Renal pelvis (tissue), 4 donors: ENCODE measurements around the gene STAB2. TPM values are rescaled to one million over a fixed set of nuclear protein-coding genes. Genes with fewer than 3 reads are reported as not detected.

Source experiments
- DNase-seq: peaks from one replicate; pipeline ENCODE4 v3.0.0-alpha.2; 2013
- polyA plus RNA-seq, 3 donors: library from polyadenylated mRNA; unstranded; fragments of 120-200 nt; gene quantifications; one replicate each; pipeline ENCODE4 v1.2.1, GENCODE V29; 2013; ENCODE audit not compliant: insufficient read length in 3 of 3

STAB2 gene
- polyA plus RNA-seq, 3 donors = 0.84 to 3.8 (median 1.9) TPM

DNA sequence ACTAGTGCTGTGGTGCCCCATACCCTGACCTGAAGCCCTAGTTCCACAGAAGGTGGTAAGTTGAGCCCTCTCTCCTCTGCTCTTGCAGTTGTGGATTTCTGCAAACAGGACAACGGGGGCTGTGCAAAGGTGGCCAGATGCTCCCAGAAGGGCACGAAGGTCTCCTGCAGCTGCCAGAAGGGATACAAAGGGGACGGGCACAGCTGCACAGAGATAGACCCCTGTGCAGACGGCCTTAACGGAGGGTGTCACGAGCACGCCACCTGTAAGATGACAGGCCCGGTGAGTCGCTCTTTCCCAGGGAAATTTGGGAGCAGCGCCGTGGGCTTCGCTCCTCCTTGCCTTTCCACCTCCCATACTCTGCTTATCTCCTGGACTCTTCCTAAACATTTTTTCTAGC lies 161.8 kb downstream of the STAB2 start:
- DNase-seq = no peak

GRCh38 chr12:103751171-103751570 lies 164.1 kb downstream of the STAB2 start:
- DNase-seq = no peak

DNA sequence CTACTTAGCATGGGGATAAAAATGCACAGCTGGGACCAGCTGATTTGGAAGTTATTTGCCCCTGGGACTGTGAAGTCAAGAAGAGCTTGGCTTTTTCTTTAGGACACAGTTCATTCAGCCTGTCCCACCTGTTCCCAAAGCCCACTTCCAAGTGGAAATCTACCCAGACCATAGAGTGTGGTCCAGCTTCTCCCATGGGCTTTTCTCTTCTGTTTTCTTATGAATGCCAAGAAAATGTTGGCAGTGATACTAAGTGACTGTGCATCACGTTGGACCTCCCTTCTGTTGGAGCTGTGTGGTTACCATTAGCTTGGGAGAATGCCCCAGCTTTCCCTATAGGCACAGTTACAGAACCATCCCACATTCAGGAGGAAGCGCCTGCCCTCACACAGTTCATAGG lies 164.5 kb downstream of the STAB2 start:
- no peak for DNase-seq

- no peak for DNase-seq
Observed at GRCh38 chr12:103755425-103755824, 168.4 kb downstream of the STAB2 start.

- no peak for DNase-seq
Observed at GRCh38 chr12:103756443-103756842, 169.4 kb downstream of the STAB2 start.

DNA sequence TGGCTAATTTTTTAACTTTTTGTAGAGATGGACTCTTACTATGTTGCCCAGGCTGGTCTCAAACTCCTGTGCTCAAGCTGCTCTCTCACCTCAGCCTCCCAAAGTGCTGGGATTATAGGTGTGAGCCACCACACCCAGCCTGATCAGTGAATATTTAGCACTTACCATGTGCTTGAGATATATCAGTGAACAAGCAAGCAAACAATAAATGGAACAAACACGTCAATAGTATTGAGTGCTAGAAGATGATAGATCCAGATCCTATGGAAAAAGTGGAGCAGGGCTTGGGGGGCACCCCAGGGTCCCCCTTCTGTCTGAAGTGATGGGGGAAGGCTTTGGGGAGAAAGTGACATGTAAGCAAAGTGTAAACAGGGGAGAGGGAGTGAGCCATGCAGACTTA lies 170.2 kb downstream of the STAB2 start:
- no peak for DNase-seq

- DNase-seq = no peak
Observed at GRCh38 chr12:103758310-103759089, 171.4 kb downstream of the STAB2 start.

DNA sequence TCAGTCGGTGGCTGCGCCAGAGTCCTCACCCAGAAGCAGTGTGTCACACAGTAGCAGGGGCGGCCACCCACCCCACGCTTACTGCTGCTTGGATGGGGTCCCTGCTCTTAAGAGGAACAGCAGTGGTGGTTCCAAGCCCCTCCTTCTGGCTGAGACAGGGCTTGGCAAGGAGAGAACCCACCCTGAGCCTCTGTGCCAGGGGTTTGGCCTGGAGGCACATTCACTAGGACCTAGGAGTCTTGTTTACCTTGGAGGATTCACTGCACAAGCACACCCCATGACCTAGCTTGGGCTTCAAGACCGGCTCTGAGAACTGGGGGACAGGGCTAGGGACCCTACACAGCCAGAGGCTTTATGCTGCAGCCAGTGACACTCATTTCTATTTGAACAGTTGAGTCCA lies 175.4 kb downstream of the STAB2 start:
- DNase-seq = no peak

DNA sequence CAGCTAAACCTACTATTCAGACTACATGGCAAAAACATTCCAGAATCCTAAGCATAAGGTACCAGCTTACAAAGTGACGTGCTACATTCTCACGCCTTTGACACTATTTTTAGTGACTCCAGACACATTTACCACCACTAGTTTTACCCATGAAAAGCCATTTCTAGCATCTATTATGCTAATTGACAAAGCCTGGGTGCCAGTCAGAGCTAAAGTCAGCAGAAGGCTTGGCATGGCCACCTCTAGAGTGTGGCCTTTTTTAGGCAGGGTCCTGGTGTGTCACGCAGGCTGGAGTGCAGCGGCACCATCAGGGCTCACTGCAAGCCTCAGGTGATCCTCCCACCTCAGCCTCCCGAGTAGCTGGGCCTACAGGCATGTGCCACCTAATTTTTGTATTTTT lies 178.2 kb downstream of the STAB2 start:
- no peak for DNase-seq

- no peak for DNase-seq
Observed at GRCh38 chr12:103766028-103766427, 179.0 kb downstream of the STAB2 start.

- DNase-seq = no peak
Observed at GRCh38 chr12:103768467-103769123, 181.5 kb downstream of the STAB2 start.

- DNase-seq = no peak
Observed at GRCh38 chr12:103769240-103769945, 182.3 kb downstream of the STAB2 start.

GRCh38 chr12:103771466-103771865 lies 184.4 kb downstream of the STAB2 start:
- peak; percentile 21 for DNase-seq

- DNase-seq = no peak
Observed at GRCh38 chr12:103772367-103773108, 185.5 kb downstream of the STAB2 start.

- DNase-seq = peak; percentile 35
Observed at GRCh38 chr12:103773109-103773910, 186.2 kb downstream of the STAB2 start.

- DNase-seq = no peak
Observed at GRCh38 chr12:103774977-103775560, 188.0 kb downstream of the STAB2 start.

GRCh38 chr12:103778781-103779180 lies 191.7 kb downstream of the STAB2 start:
- no peak for DNase-seq

DNA sequence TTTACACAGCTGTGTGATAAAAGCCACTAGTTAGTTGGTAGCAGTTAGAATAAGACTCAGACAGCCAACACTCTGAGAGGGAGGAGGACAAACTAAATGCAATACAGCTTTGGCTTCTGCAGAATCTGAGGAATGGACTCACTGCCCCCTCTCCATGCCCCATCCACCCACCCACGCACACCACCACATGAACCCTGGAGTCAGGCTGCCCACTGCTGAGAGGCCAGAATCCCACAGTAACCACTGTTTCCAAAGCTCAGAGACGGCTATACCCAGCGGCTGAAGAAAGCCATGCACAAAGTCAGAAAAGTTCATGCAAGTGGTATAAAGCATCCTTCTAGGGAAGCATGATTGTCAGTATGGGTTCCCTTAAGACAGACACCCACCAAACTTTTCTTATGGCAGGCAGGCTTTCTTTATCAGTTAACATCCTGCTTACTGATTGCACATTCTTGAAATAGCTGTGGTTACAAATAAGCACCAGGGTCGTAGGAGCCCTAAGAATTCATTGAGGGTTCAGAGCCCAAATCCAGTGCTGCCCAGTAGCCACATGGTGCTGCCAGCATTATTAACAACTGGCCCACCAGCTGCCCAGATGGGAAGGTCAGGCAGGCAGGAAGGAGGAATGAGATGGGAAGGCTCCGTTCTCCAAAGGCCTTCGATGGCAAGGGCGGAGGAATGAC lies 192.5 kb downstream of the STAB2 start:
- no peak for DNase-seq

DNA sequence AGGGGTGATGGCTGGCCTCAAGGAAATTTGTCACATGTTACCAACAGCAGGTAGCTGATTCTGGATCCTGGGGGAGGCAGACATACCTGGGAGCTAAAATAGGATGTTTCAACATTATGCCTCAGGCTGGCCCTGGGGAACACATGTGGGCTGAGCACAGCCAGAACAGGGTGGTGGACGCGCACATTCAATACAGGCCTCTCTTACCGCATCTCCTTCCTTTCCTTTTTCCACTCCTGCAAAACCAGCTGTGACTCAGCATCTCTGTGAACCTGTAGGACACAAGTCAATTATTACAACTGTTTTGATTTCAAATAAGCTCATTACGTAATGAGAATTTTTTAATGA lies 193.0 kb downstream of the STAB2 start:
- no peak for DNase-seq

DNA sequence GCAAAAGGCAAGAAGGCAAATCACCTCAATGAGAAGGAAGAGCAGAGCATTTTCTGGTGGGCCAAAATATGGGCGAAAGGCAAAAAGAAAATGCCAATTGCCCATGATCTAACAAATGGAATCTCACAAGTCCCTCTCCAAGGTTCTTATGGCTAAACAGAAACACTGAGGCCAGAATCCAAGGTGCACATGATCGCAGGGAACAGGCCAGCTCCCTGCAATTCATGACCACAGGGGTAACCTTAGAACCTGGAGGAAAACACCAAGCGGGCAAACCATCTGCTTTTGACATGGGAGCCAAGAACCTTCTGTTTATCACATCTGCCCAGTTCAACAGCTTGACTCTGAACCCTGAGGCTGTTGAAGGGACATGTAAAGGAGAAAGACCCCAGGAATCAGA lies 193.9 kb downstream of the STAB2 start:
- DNase-seq = no peak
